H1 (cell line): ENCODE data around the gene APC2.

Source experiments
- MAX ChIP-seq: IDR thresholded peaks from 2 replicates; pipeline ENCODE4 v1.6.1; 2012; ENCODE audit warnings: inconsistent platforms
- NRF1 ChIP-seq: IDR thresholded peaks from 2 replicates; pipeline ENCODE4 v1.6.1; 2011; ENCODE audit warnings: mild to moderate bottlenecking, low read depth, low read length, improper control_type of control experiment

DNA sequence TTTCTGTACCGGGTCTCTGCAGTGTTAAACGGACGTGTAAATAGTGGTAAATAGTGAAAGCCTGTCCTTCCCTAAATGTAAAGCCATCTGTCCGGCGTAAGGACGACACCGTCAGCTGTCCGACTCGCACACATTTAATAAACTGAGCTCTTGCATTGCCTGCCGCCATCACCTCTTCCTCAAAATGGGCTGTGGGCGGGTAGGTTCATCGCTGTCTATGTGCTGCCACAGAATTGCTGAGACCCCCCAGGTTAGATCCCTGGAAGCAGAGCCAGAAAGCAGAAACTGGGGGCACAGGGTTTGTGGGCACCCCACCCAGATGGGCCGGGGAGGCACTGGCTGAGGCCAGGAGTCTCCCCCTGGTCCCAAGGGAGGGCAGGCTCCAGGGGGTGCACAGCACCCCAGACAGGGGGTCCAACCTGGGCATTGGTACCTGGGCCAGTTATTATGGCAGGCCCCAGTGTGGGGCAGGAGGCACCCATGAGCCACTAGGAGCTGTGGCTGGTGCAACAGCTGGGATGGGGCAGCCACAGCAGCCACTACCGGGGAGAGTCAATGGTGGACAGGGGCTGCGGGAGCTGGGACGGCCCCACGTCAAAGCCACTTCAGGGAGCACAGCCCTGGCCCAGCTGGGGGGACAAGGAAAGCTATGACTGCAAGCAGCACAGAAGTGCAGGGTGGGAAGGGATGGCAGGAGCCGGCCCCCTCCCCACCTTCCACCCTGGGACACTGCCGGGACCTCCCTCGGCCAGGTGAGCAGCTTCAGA lies 23.3 kb downstream of the APC2 start:
- TF ChIP-seq MAX (no peak), NRF1 (no peak)
